AG08396 (cell line): ENCODE results near the gene HMG20A.
"Not testable (repeated sequence)": the region's sequence is repeated elsewhere in the genome, so short reads cannot be mapped to it uniquely, and the experiment has no call there.

Source experiments
- DNase-seq: peaks from one replicate; pipeline ENCODE4 v3.0.0; 2012; ENCODE audit warnings: low spot score, mixed read lengths

Gene HMG20A

GRCh38 chr15:77420610-77421369 lies at the start of gene HMG20A:
Gene HMG20A, plus strand, starts transcription at chr15:77420888. Its CDS starts 37,520 bp downstream, at chr15:77458408.
- DNase-seq: peak; percentile 58

- no peak for DNase-seq
These were observed 48.7 kb upstream of the HMG20A start for GRCh38 chr15:77371850-77372563.

GRCh38 chr15:77373441-77373840 lies 47.2 kb upstream of the HMG20A start:
- no peak for DNase-seq

- DNase-seq: no peak
These were observed 45.6 kb upstream of the HMG20A start for GRCh38 chr15:77375133-77375532.

- DNase-seq: no peak
These were observed 43.9 kb upstream of the HMG20A start for GRCh38 chr15:77376770-77377169.

- no peak for DNase-seq
These were observed 40.7 kb upstream of the HMG20A start for GRCh38 chr15:77380033-77380432.

- DNase-seq: no peak
These were observed 36.6 kb upstream of the HMG20A start for GRCh38 chr15:77384086-77384485.

GRCh38 chr15:77384589-77385359 lies 35.9 kb upstream of the HMG20A start:
- no peak for DNase-seq

- no peak for DNase-seq
These were observed 34.1 kb upstream of the HMG20A start for GRCh38 chr15:77386626-77387025.

GRCh38 chr15:77387365-77388105 lies 33.2 kb upstream of the HMG20A start:
- no peak for DNase-seq

- DNase-seq: no peak
These were observed 29.2 kb upstream of the HMG20A start for GRCh38 chr15:77391372-77391951.

GRCh38 chr15:77392762-77393470 lies 27.8 kb upstream of the HMG20A start:
- DNase-seq: no peak

GRCh38 chr15:77393471-77393840 lies 27.2 kb upstream of the HMG20A start:
- DNase-seq: no peak

GRCh38 chr15:77395013-77395774 lies 25.5 kb upstream of the HMG20A start:
- DNase-seq: no peak

GRCh38 chr15:77396692-77397091 lies 24.0 kb upstream of the HMG20A start:
- no peak for DNase-seq

GRCh38 chr15:77398927-77399326 lies 21.8 kb upstream of the HMG20A start:
- DNase-seq: no peak

- no peak for DNase-seq
These were observed 20.4 kb upstream of the HMG20A start for GRCh38 chr15:77400258-77400657.

GRCh38 chr15:77402740-77403379 lies 17.8 kb upstream of the HMG20A start:
- peak; percentile 32 for DNase-seq

GRCh38 chr15:77406173-77406759 lies 14.4 kb upstream of the HMG20A start:
- DNase-seq: not testable (repeated sequence)
